Amniotic stem cell (primary cell): Measurements from ENCODE around the gene APBA2.

Source experiments
- DNase-seq: peaks from one replicate; lab custom pipeline; 2025; lab: John Stamatoyannopoulos, UW

APBA2 gene

DNA sequence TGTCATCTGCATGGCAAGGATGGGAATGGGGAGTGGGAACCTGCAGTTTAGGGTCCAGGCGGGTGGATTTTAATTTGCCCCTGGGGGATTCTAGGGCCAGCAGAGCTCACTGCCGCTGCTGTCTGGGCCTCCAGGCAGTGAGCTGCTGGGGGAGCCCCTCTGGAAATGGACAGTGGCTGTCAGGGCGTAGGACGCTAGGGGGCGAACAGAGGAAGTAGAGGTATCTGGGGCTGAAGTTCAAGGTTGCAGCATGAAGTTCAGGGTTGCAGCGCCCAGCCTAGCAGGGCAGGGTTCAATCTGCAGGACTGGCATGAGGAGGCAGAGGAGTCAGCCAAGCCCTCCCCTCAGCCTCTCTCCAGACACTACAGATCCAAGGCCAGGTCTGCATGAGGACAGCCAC, 49.5 kb downstream of the APBA2 start:
- DNase-seq, result no peak

DNA sequence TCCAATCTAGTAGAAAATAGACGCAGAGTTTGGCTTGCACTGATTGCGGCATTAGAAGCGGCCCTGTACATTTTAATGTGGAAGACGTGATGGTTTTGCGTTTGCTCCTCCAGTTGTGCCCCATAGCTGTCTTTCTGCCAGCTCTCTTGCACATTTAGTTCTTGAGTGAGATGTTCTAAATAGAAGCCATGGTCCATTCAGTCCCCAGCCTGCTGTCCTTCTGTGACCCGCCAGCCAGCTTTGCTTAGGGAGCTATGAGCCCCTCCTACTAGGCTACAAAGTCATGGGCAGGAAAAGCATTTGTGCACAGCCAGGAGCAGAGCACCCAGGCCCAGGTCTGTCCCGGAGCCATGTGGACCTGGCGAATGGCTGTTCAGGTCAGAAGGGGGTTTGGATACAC, 50.3 kb downstream of the APBA2 start:
- no peak for DNase-seq

GRCh38 chr15:28936481-28936881, 50.7 kb downstream of the APBA2 start:
- DNase-seq, result no peak

DNA sequence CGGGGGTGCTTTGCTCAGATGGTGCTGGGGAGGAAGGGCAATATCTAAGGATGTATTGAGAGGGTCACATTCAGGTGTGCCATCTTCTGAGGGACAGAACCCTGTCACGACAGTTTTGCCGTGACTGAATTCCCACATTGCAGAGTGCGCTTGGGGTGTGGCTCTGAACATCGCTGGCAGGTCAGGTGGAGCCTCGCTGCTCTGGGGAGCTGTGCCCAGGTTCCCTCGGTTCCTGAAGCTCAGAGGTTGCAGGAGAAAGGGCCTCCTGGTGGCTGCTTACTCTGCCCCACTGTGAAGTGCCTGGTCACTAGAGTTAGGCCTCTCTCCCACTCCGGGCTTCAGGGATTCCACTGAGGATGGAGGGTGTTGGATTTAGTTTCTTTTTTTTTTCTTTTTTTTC, 51.5 kb downstream of the APBA2 start:
- DNase-seq, result no peak

DNA sequence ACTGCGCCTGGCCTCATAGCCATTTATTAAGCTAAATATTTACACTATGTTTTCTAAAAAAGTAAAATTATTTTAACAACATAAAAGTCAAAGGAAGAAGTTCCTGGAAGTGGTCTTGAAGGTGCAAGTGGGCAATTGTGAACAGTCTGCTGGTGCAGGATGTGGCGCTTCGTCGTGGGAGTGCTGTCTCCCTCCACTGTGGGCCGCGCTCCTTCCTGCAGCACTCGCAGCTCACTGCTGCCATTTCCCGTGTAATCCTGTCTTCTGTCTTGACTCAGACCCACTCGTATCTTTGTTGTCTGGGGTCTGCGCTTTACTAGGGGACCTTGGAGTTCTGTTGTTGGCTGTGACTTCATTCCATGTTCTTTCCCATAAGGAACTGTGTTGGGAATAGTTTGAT, 56.3 kb downstream of the APBA2 start:
- DNase-seq, result no peak

GRCh38 chr15:28942571-28942970, 56.8 kb downstream of the APBA2 start:
- DNase-seq, result no peak

- DNase-seq, result no peak
These were observed 57.4 kb downstream of the APBA2 start for GRCh38 chr15:28943146-28943545.

GRCh38 chr15:28943611-28944230, 57.9 kb downstream of the APBA2 start:
- DNase-seq, result no peak

- DNase-seq, result no peak
These were observed 58.5 kb downstream of the APBA2 start for GRCh38 chr15:28944286-28944685.

DNA sequence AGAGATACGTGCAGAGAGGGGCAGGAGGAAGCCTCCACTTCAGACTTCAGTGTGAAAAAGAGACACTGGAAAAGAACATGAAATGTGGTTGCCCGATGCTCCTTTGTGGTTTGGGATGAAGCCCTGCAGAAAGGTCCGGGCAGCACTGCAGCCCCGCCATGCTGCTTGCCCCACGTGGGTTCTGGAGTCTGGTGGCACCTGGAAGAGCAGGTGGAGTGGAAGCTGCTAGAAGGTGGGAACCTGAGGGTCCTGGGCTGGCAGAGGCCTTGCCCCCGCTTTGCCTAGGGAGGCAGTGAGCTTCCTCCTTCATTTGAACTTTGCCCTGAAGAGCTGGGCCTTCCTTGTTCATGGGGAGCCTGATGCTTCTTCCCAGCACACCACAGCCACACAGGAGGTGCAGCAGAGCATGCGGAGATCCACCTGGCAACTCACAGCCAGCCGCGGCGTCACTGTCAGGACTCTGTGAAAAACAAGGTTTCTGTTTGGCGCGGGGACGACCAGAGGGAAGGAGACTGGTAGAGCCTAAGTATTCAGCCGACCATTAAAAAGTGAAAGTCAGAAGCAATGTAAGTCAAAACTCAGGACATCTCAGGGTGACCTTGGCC, 59.0 kb downstream of the APBA2 start:
- DNase-seq, result no peak

DNA sequence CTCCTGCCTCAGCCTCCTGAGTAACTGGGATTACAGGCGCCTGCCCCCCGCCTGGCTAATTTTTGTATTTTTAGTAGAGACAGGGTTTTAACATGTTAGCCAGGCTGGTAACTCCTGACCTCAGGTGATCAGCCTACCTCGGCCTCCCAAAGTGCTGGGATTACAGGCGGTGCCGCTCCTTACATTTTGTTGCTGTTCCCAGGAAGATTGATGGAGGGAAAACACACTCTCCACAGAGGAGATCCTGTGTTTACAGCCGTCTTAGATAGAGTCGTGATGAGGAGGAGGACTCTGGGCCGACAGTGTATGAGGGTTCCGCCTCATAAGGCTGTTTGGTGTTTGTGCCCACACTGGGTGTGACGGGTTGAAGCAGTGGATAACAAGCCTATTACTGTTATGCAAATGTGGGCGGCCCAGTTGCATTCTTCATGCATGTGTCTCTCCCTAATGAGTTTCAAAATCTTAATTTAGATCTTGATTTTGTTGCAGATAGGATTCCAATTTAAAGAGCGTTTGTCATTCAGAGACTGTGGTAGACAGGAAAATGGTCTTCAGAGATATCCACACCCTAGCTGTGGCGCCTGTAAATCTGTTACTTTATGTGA, 60.0 kb downstream of the APBA2 start:
- DNase-seq, result no peak

DNA sequence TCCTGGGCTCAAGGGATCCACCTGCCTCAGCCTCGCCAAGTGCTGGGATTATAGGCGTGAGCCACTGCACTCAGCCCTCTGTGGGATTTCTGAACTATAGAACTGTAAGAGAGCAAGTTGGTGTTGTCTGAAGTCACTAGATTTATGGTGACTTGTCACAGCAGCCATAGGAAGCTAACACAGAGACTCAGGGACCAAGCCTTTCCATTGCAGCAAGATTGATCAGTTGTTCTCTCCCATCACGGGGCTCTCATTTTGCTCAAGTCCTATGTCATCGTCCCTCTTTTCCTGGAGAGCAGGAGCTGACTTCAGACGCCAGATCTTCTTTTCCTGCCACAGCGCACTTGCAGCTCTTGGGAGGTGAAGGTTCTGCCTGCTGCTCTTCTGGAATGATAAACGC, 61.0 kb downstream of the APBA2 start:
- DNase-seq, result no peak

DNA sequence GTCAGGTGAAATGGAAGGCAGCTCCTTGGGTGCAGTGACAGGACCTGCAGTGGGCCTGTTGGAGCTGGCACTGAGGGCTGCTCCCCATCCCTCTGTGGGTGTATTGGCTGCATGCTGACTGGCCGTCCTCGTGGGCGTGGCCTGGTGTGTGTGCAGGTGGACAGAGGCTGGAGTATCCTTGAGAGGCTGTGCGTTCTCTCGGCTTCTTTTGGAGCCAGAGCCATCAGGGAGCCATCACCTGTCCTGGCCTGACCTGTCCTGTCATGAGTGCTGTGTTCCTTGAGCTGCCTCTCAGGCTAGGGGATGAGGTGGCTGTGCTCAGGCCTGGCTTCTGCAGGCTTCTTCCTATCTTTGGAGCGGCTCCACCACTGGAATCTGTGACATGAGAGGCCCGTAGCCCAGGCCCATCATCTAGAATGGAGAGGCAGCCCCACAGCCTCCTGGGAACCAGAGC, 61.5 kb downstream of the APBA2 start:
- DNase-seq, result no peak

DNA sequence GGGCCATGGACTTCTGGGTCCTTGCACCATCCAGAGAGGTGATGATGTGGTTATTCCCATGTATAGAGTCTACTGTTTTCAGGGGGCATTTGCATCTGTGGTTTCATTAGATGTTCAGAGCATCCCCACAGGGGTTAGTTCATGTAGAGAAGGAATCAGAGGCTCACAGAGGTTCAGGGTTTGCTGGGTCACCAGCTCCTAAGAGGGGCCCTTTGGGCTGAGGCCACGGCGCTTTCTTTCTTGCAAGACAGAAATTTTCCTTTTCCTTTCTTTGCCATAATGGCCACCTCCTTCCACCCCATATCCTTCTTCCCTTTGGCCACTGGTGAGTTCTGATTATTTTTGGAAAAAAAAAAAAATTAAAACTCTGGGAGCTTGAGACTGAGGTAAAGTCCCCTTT, 62.3 kb downstream of the APBA2 start:
- DNase-seq, result no peak

DNA sequence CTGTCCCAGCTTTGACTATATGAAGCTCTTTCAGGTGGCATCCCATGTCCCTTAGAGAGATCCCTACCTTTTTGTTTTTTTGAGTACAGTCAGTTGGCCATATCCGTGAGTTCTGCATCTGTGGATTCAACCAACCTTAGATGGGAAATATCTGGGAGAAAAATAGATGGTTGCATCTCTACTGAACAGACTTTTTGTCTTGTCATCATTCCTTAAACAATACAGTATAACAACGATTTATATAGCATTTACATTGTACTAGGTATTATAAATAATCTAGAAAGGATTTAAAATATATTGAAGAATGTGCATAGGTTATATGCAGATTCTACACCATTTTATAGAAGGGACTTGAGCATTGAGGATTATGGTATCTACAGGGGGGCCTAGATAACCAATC, 65.1 kb downstream of the APBA2 start:
- DNase-seq, result no peak

- no peak for DNase-seq
These were observed 67.1 kb downstream of the APBA2 start for GRCh38 chr15:28952666-28953491.

DNA sequence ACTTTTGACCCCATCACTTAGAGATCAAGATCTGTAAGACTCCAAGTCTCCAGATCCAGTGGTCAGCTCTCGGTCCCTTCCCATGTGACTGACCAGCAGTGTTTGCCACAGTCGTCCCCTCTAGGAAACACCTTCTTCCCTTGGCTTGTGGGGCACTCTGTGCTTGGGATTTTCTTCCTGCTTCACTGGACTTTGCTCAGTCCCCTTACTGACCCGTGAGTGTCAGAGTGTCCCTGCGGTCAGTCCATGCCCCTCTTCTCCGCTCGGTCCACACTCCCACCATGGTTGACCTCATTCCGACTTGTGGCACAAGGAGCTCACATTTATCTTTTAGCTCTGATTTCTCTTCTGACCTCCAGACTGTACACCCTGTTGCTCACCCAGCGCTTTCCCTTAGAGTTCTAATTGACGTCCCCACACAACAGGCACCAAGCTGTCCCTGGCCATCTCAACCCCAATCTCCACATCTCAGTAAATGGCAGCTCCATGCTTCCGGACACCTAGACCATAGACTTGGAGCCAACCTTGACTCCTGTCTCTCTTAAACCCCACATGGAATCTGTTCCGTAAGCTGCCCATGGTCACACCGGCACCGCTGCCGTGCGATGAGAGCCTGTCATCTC, 67.9 kb downstream of the APBA2 start:
- DNase-seq, result no peak

- no peak for DNase-seq
These were observed 68.8 kb downstream of the APBA2 start for GRCh38 chr15:28954466-28955159.

- DNase-seq, result no peak
These were observed 69.6 kb downstream of the APBA2 start for GRCh38 chr15:28955160-28955992.

- no peak for DNase-seq
These were observed 70.2 kb downstream of the APBA2 start for GRCh38 chr15:28955993-28956421.

GRCh38 chr15:28956491-28956890, 70.7 kb downstream of the APBA2 start:
- no peak for DNase-seq
